Nephron (organoid): ENCODE results near the gene RCCD1.
A peak's percentile ranks its signal among the peaks of the same experiment; 100 is the strongest.

ENCODE experiments used
- H3K27ac Mint-ChIP-seq, 3 experiments: 2 replicates each; pipeline ENCODE4 v1.8.0; 2020; ENCODE audit warnings: mixed read lengths in 3 of 3, mild to moderate bottlenecking in 2 of 3, moderate library complexity in 1 of 3
- H3K27me3 Mint-ChIP-seq: 2 replicates; pipeline ENCODE4 v1.8.0; 2021; ENCODE audit warnings: low read depth, mild to moderate bottlenecking, moderate library complexity, mixed read lengths
- H3K36me3 Mint-ChIP-seq: 2 replicates; pipeline ENCODE4 v1.8.0; 2020; ENCODE audit warnings: low read depth, mixed read lengths
- H3K4me1 Mint-ChIP-seq: 2 replicates; pipeline ENCODE4 v1.8.0; 2020; ENCODE audit warnings: mixed read lengths
- H3K4me3 Mint-ChIP-seq, 3 experiments: 2 replicates each; pipeline ENCODE4 v1.8.0; 2020; ENCODE audit warnings: mild to moderate bottlenecking in 3 of 3, mixed read lengths in 3 of 3, moderate library complexity in 2 of 3
- H3K9me3 Mint-ChIP-seq: 2 replicates; pipeline ENCODE4 v1.8.0; 2020; ENCODE audit warnings: mixed read lengths
- CTCF ChIP-seq, 3 experiments: fragments of 200-600 bp; sonication (generic); IDR thresholded peaks; one replicate each; pipeline ENCODE4 v1.5.0; 2021; ENCODE audit warnings: antibody characterized with exemption in 3 of 3; ENCODE audit not compliant: unreplicated experiment in 3 of 3

Gene RCCD1

GRCh38 chr15:90929246-90930019, 25.3 kb upstream of the RCCD1 start:
- Mint-ChIP-seq H3K27ac (no peak overlapping the region), H3K36me3 (no peaks in the 10 kb centered on the region), H3K27me3 (no peaks in the 10 kb centered on the region), H3K4me1 (peaks cover 19% of the 10 kb centered on the region), H3K9me3 (no peaks in the 10 kb centered on the region), H3K4me3 (no peak overlapping the region)
- no peak for TF ChIP-seq CTCF (IDR thresholded peaks at IDR 0.05; ENCODE audit: unreplicated experiment in 3 of 3)

- H3K4me1 Mint-ChIP-seq, result peaks cover 24% of the 10 kb centered on the region
- H3K4me3 Mint-ChIP-seq, result peak overlapping the region; percentile 79 to 93 (median 89)
- H3K27ac Mint-ChIP-seq, result peak overlapping the region in 2 of 3 experiments; percentile 46 to 48
- no peaks in the 10 kb centered on the region for H3K9me3 Mint-ChIP-seq
- H3K27me3 Mint-ChIP-seq, result no peaks in the 10 kb centered on the region
- no peaks in the 10 kb centered on the region for H3K36me3 Mint-ChIP-seq
- no peak for TF ChIP-seq CTCF (IDR thresholded peaks at IDR 0.05; ENCODE audit: unreplicated experiment in 3 of 3)
Measured at GRCh38 chr15:90930861-90931574, 23.7 kb upstream of the RCCD1 start.

DNA sequence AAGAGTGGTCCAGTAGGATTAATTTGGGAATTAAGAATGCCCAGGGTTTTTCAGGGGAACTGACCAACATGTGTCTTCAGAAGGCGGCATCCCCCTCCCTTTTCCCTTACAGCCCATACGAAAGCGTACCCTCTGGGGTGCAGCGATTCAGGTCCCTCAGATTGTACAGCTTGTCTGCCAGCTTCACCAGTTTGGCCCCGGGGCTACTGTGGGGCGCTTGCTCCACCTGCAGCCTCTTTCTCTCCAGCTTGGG, 23.2 kb upstream of the RCCD1 start:
- Mint-ChIP-seq H3K4me1 (peaks cover 29% of the 10 kb centered on the region), H3K4me3 (peak overlapping the region; percentile 79 to 93 (median 89)), H3K36me3 (peaks cover 4% of the 10 kb centered on the region), H3K9me3 (no peaks in the 10 kb centered on the region), H3K27me3 (no peaks in the 10 kb centered on the region), H3K27ac (peak overlapping the region; percentile 48 to 92 (median 73))
- no peak for TF ChIP-seq CTCF (IDR thresholded peaks at IDR 0.05; ENCODE audit: unreplicated experiment in 3 of 3)

- Mint-ChIP-seq H3K36me3 (peaks cover 4% of the 10 kb centered on the region), H3K27ac (peak within 1 kb of the TSS; percentile 48 to 92 (median 73)), H3K9me3 (no peaks in the 10 kb centered on the region), H3K27me3 (no peaks in the 10 kb centered on the region), H3K4me3 (peak within 1 kb of the TSS; percentile 79 to 93 (median 89)), H3K4me1 (peaks cover 33% of the 10 kb centered on the region)
- peak; percentile 93 to 96 (median 95) for TF ChIP-seq CTCF (IDR thresholded peaks at IDR 0.05; ENCODE audit: unreplicated experiment in 3 of 3)
Measured at GRCh38 chr15:90931828-90932659, 22.6 kb upstream of the RCCD1 start, which contains the start of gene HDDC3. Gene HDDC3, minus strand, starts transcription at chr15:90932549. Its CDS starts 9 bp downstream, at chr15:90932540.

DNA sequence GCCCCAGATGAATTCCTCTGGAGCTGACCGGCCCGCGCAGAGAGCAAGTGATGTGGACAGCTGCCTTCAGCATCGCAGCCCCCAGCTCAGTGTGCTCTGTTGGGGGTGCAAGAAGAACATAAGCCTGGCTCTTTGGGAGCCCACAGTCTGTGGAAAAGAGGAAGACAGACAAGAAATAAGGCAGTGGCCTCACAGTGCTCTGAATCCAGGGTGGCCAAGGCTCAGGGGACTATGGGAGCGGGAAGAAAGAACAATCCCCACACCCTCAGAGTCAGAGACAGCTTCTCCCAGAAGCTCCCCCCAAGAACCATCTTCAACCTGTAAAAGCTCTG, 22.1 kb upstream of the RCCD1 start:
- Mint-ChIP-seq H3K27ac (peak overlapping the region; percentile 22 to 72 (median 72)), H3K4me1 (peaks cover 33% of the 10 kb centered on the region), H3K4me3 (peak overlapping the region; percentile 79 to 93 (median 89)), H3K27me3 (no peaks in the 10 kb centered on the region), H3K36me3 (peaks cover 4% of the 10 kb centered on the region), H3K9me3 (no peaks in the 10 kb centered on the region)
- no peak for TF ChIP-seq CTCF (IDR thresholded peaks at IDR 0.05; ENCODE audit: unreplicated experiment in 3 of 3)
